GM19455 (cell line): Measurements from ENCODE around the gene AFF3.
"Not testable (repeated sequence)": the region's sequence is repeated elsewhere in the genome, so short reads cannot be mapped to it uniquely, and the experiment has no call there.

Experiments used
- ATAC-seq: cut with Tn5 transposase; IDR thresholded peaks from one replicate; pipeline ENCODE4 v1.9.1; 2021; ENCODE audit not compliant: unreplicated experiment

AFF3 gene

GRCh38 chr2:99940963-99941362, 201.4 kb downstream of the AFF3 start:
- no peak for ATAC-seq

GRCh38 chr2:99939135-99939534, 203.3 kb downstream of the AFF3 start:
- no peak for ATAC-seq

- ATAC-seq = no peak
Measured at GRCh38 chr2:99938250-99938649, 204.1 kb downstream of the AFF3 start.

- no peak for ATAC-seq
Measured at GRCh38 chr2:99936065-99936464, 206.3 kb downstream of the AFF3 start.

GRCh38 chr2:99935662-99936061, 206.7 kb downstream of the AFF3 start:
- ATAC-seq = no peak

- ATAC-seq = no peak
Measured at GRCh38 chr2:99933894-99934650, 208.3 kb downstream of the AFF3 start.

GRCh38 chr2:99933491-99933890, 208.9 kb downstream of the AFF3 start:
- ATAC-seq = not testable (repeated sequence)

GRCh38 chr2:99928470-99929053, 213.8 kb downstream of the AFF3 start:
- ATAC-seq = no peak

- not testable (repeated sequence) for ATAC-seq
Measured at GRCh38 chr2:99927690-99928207, 214.6 kb downstream of the AFF3 start.

GRCh38 chr2:99926986-99927385, 215.4 kb downstream of the AFF3 start:
- no peak for ATAC-seq

- no peak for ATAC-seq
Measured at GRCh38 chr2:99925960-99926359, 216.4 kb downstream of the AFF3 start.

- ATAC-seq = no peak
Measured at GRCh38 chr2:99922664-99923063, 219.7 kb downstream of the AFF3 start.

- ATAC-seq = no peak
Measured at GRCh38 chr2:99921903-99922302, 220.5 kb downstream of the AFF3 start.

GRCh38 chr2:99918389-99918788, 224.0 kb downstream of the AFF3 start:
- ATAC-seq = no peak

GRCh38 chr2:99915108-99915675, 227.2 kb downstream of the AFF3 start:
- no peak for ATAC-seq

GRCh38 chr2:99911736-99912135, 230.7 kb downstream of the AFF3 start:
- no peak for ATAC-seq

GRCh38 chr2:99910902-99911301, 231.5 kb downstream of the AFF3 start:
- no peak for ATAC-seq

GRCh38 chr2:99905636-99906035, 236.8 kb downstream of the AFF3 start:
- ATAC-seq = no peak

- no peak for ATAC-seq
Measured at GRCh38 chr2:99905025-99905424, 237.4 kb downstream of the AFF3 start.

GRCh38 chr2:99903981-99904380, 238.4 kb downstream of the AFF3 start:
- ATAC-seq = no peak

GRCh38 chr2:99900556-99900955, 241.8 kb downstream of the AFF3 start:
- no peak for ATAC-seq

- no peak for ATAC-seq
Measured at GRCh38 chr2:99899882-99900281, 242.5 kb downstream of the AFF3 start.
